HepG2 (cell line): ENCODE data around the gene POLH. TPM values are rescaled to one million over a fixed set of nuclear protein-coding genes. Genes with fewer than 3 reads are reported as not detected.

Source experiments
- ATAC-seq: fragments of 200-7000 bp; cut with Tn5 transposase; 3 replicates; pipeline ENCODE4 v1.9.1; 2020; ENCODE audit warnings: mild to moderate bottlenecking, moderate library complexity
- BruUV-seq: library from RNA; stranded (reverse); fragments of 400-500 nt; replicated peaks from 2 replicates; lab custom pipeline; 2021; lab: Mats Ljungman, UMichigan
- CTCF ChIA-PET: fragments of 300-600 bp; formaldehyde crosslinking; extraction: SDS; loops from one replicate; lab custom pipeline; 2021; ENCODE audit warnings: low total read pairs, inconsistent platforms, low intra/inter-chr PET ratio; lab: Yijun Ruan, JAX
- POLR2A ChIA-PET: fragments of 350-600 bp; sonication (Branson Sonifier 250); formaldehyde crosslinking; loops from one replicate; lab custom pipeline; 2020; ENCODE audit warnings: antibody characterized with exemption, inconsistent platforms; lab: Yijun Ruan, JAX
- DNase-seq: peaks from one replicate; pipeline ENCODE4 v3.0.0-alpha.2; 2015; ENCODE audit warnings: low spot score
- FAIRE-seq: peaks from 3 replicates; lab custom pipeline; 2011; peaks lifted over from hg19 to GRCh38; lab: Jason Lieb, UNC
- H2AFZ ChIP-seq: one replicate; pipeline ENCODE4 v1.6.1; 2011; ENCODE audit warnings: low read length, inconsistent platforms
- H3K27ac ChIP-seq: fragments of 300-600 bp; 3 replicates; pipeline ENCODE4 v1.8.0; 2011; ENCODE audit warnings: mixed run types, mild to moderate bottlenecking, mixed read lengths, low read length, inconsistent platforms; ENCODE audit not compliant: insufficient read depth; ENCODE audit errors: extremely low read length
- H3K27me3 ChIP-seq, 2 experiments: fragments of 200-600 bp in 1 of 2; 2 replicates in 1 of 2; 3 replicates in 1 of 2; pipeline versions ENCODE4 v1.6.0 to v1.8.0; 2011; ENCODE audit warnings: low read length in 2 of 2, mild to moderate bottlenecking in 2 of 2, moderate library complexity in 2 of 2, inconsistent platforms in 1 of 2; ENCODE audit not compliant: insufficient read depth in 2 of 2, control insufficient read depth in 1 of 2
- H3K36me3 ChIP-seq, 2 experiments: fragments of 200-600 bp in 1 of 2; replicated peaks in 1 of 2; 2 replicates in 1 of 2; 3 replicates in 1 of 2; pipeline versions ENCODE4 v1.5.1 to v1.8.0; 2011; ENCODE audit warnings: low read length in 2 of 2, inconsistent platforms in 1 of 2; ENCODE audit not compliant: insufficient read depth in 2 of 2, control insufficient read depth in 1 of 2
- H3K4me1 ChIP-seq: 2 replicates; pipeline ENCODE4 v1.5.1; 2012; ENCODE audit warnings: low read length, inconsistent platforms; ENCODE audit not compliant: insufficient read depth
- H3K4me2 ChIP-seq: 2 replicates; pipeline ENCODE4 v1.6.0; 2011; ENCODE audit warnings: low read depth, low read length, inconsistent platforms
- H3K4me3 ChIP-seq, 3 experiments: fragments of 200-600 bp in 1 of 3; sonication (generic), shearing (Covaris generic) in 1 of 3; replicated peaks in 1 of 3; 2 replicates each; pipeline ENCODE4 v1.5.1; 2011 to 2016; ENCODE audit warnings: low read length in 3 of 3, inconsistent platforms in 2 of 3, low read depth in 2 of 3, mild to moderate bottlenecking in 2 of 3, control low read depth in 1 of 3, mixed read lengths in 1 of 3; ENCODE audit not compliant: insufficient read depth in 1 of 3
- H3K79me2 ChIP-seq: one replicate; pipeline ENCODE4 v1.6.1; 2011; ENCODE audit warnings: low read length, inconsistent platforms; ENCODE audit not compliant: insufficient read depth
- H3K9ac ChIP-seq: 2 replicates; pipeline ENCODE4 v1.6.0; 2011; ENCODE audit warnings: mild to moderate bottlenecking, low read depth, low read length, inconsistent platforms; ENCODE audit not compliant: insufficient read depth
- H3K9me3 ChIP-seq: 2 replicates; pipeline ENCODE4 v1.5.1; 2012; ENCODE audit warnings: mild to moderate bottlenecking, low read length
- H4K20me1 ChIP-seq: 2 replicates; pipeline ENCODE4 v1.6.0; 2011; ENCODE audit warnings: inconsistent platforms, mild to moderate bottlenecking, low read length, moderate library complexity; ENCODE audit not compliant: insufficient read depth
- ATF7 ChIP-seq, 2 experiments: fragments of 450-650 bp in 1 of 2; sonication (generic) in 1 of 2; formaldehyde crosslinking in 1 of 2; IDR thresholded peaks; 2 replicates each; pipeline versions ENCODE4 v1.4.0 to v1.6.1; 2016 to 2020; ENCODE audit warnings: antibody characterized with exemption in 1 of 2, mild to moderate bottlenecking in 1 of 2, missing genetic modification reagents in 1 of 2
- ETV5 ChIP-seq: IDR thresholded peaks from 2 replicates; pipeline ENCODE4 v1.6.1; 2018; ENCODE audit warnings: missing biosample characterization, missing genetic modification reagents, inconsistent platforms, borderline replicate concordance
- HMGXB4 ChIP-seq, 2 experiments: sonication (generic) in 1 of 2; formaldehyde crosslinking in 1 of 2; IDR thresholded peaks; 2 replicates each; pipeline versions ENCODE4 v1.4.0 to v1.6.1; 2018 to 2020; ENCODE audit warnings: missing genetic modification reagents in 2 of 2, borderline replicate concordance in 1 of 2, low read depth in 1 of 2, mild to moderate bottlenecking in 1 of 2, missing biosample characterization in 1 of 2
- KAT8 ChIP-seq: IDR thresholded peaks from 2 replicates; pipeline ENCODE4 v1.6.1; 2016; ENCODE audit warnings: missing genetic modification reagents, missing compliant biosample characterization
- KLF13 ChIP-seq: sonication (generic); formaldehyde crosslinking; IDR thresholded peaks from 2 replicates; pipeline ENCODE4 v1.4.0; 2020; ENCODE audit warnings: mild to moderate bottlenecking, missing genetic modification reagents
- KLF16 ChIP-seq, 2 experiments: sonication (generic) in 1 of 2; formaldehyde crosslinking in 1 of 2; IDR thresholded peaks; 2 replicates each; pipeline versions ENCODE4 v1.6.1 to v1.8.0; 2016 to 2023; ENCODE audit warnings: missing genetic modification reagents in 2 of 2, missing compliant biosample characterization in 1 of 2
- MAFK ChIP-seq, 2 experiments: IDR thresholded peaks in 1 of 2; conservative IDR thresholded peaks in 1 of 2; 2 replicates each; pipeline ENCODE4 v1.6.1; 2011; ENCODE audit warnings: improper control_type of control experiment in 2 of 2, low read length in 2 of 2
- MAX ChIP-seq: IDR thresholded peaks from 2 replicates; pipeline ENCODE4 v1.6.1; 2012; ENCODE audit warnings: inconsistent platforms
- MED1 ChIP-seq: sonication (generic); formaldehyde crosslinking; IDR thresholded peaks from 2 replicates; pipeline ENCODE4 v1.4.0; 2020; ENCODE audit warnings: missing genetic modification reagents
- NCOA2 ChIP-seq: sonication (generic); formaldehyde crosslinking; IDR thresholded peaks from 2 replicates; pipeline ENCODE4 v1.8.0; 2022; ENCODE audit warnings: inconsistent platforms
- NFIC ChIP-seq: IDR thresholded peaks from 2 replicates; pipeline ENCODE4 v1.6.1; 2012; ENCODE audit warnings: mild to moderate bottlenecking, low read length, inconsistent platforms
- NFYB ChIP-seq: sonication (generic); formaldehyde crosslinking; IDR thresholded peaks from 2 replicates; pipeline ENCODE4 v1.4.0; 2020; ENCODE audit warnings: missing genetic modification reagents
- NR2C2 ChIP-seq: sonication (generic); formaldehyde crosslinking; IDR thresholded peaks from 2 replicates; pipeline ENCODE4 v1.4.0; 2020; ENCODE audit warnings: missing genetic modification reagents, mild to moderate bottlenecking, moderate library complexity, borderline replicate concordance
- PAF1 ChIP-seq: IDR thresholded peaks from 2 replicates; pipeline ENCODE4 v1.6.1; 2016; ENCODE audit warnings: missing genetic modification reagents, missing compliant biosample characterization
- POLR2AphosphoS5 ChIP-seq: IDR thresholded peaks from 2 replicates; pipeline ENCODE4 v1.6.1; 2012; ENCODE audit warnings: low read depth, low read length
- SOX6 ChIP-seq, 2 experiments: fragments of 450-650 bp in 1 of 2; sonication (generic) in 1 of 2; formaldehyde crosslinking in 1 of 2; IDR thresholded peaks; 2 replicates each; pipeline versions ENCODE4 v1.4.0 to v1.6.1; 2017 to 2020; ENCODE audit warnings: antibody characterized with exemption in 1 of 2, mild to moderate bottlenecking in 1 of 2, missing genetic modification reagents in 1 of 2
- ZNF510 ChIP-seq: sonication (generic); formaldehyde crosslinking; IDR thresholded peaks from 2 replicates; pipeline ENCODE4 v1.4.0; 2020; ENCODE audit warnings: low read depth, mild to moderate bottlenecking, missing genetic modification reagents
- WGBS: methylation state at CpG from one replicate; pipeline ENCODE4 v1.1.6; 2017; ENCODE audit warnings: low lambda C conversion rate; 5-methylcytosine and 5-hydroxymethylcytosine counted together
- in situ Hi-C: cut with HindIII; loops from 2 replicates; pipeline ENCODE4 v1.10.0; 2017; ENCODE audit warnings: low pct_unique_long_range_greater_than_20kb; ENCODE audit not compliant: extremely low pct_ligation_motif_present
- intact Hi-C: fragments of 100-400 bp; cut with micrococcal nuclease; formaldehyde crosslinking; loops from one replicate; pipeline ENCODE4 v1.10.0; 2022; ENCODE audit not compliant: unreplicated experiment
- polyA plus RNA-seq, 8 experiments: library from polyadenylated mRNA; depleted of rRNA in 3 of 8; stranded (reverse) in 7 of 8; unstranded in 1 of 8; fragments of >200 nt; fragmentation: Illumina TruSeq in 4 of 8; extraction: Trizol in 4 of 8; gene quantifications; 2 replicates each; pipeline versions ENCODE4 v1.2.1 to v1.2.3, GENCODE V29; 2011 to 2016; ENCODE audit warnings: low read depth in 4 of 8, missing spikeins in 1 of 8, mixed read lengths in 1 of 8; ENCODE audit not compliant: insufficient read depth in 1 of 8
- total RNA-seq, 5 experiments: library from RNA; depleted of rRNA; stranded (reverse); fragments of >200 nt; fragmentation: Illumina TruSeq; extraction: Trizol; gene quantifications; 2 replicates each; pipeline ENCODE4 v1.2.3, GENCODE V29; 2016; ENCODE audit warnings: low read depth in 1 of 5

Gene POLH
- total and polyA plus RNA-seq, 2 of the 13 experiments (the other 11 are each of a cell fraction or from before 2014, with no cell fraction given): 11.6 to 25.0 TPM

- H3K79me2 ChIP-seq: peaks cover 17% of the 10 kb centered on the region
- in situ Hi-C loops: no loop called here
- ChIA-PET CTCF (no interaction called here), POLR2A (interaction anchor here (0.6 to 2.7 kb wide), 15 partner anchors 9 to 1063 kb away, joined by 3 to 32 read pairs (median 3); partner anchors contain the start of genes HSP90AB1, MAD2L1BP, POLH and UBR2)
- H3K9me3 ChIP-seq: no peaks in the 10 kb centered on the region
- peaks cover 36% of the 10 kb centered on the region for H3K4me1 ChIP-seq
- intact Hi-C loops: loop anchor here (5.0 kb wide), 1 partner anchor 455 kb away; the partner anchor contains the start of gene SRF
- H3K36me3 ChIP-seq: peaks cover 33 to 41% of the 10 kb centered on the region in 2 experiments
- no peaks in the 10 kb centered on the region; a peak in 1 of 5 replicates for H3K27me3 ChIP-seq
- ATAC-seq (no peak), FAIRE-seq (peak; percentile 12), DNase-seq (peak; percentile 89)
- H2AFZ ChIP-seq: no peak overlapping the region
- H3K27ac ChIP-seq: peak overlapping the region; percentile 71
- no peaks in the 10 kb centered on the region for H4K20me1 ChIP-seq
- 70% methylated on average over 5 of the region's 5 CpGs for WGBS
- no TSS peak for BruUV-seq
- peak overlapping the region; percentile 91 for H3K9ac ChIP-seq
- H3K4me3 ChIP-seq: peak overlapping the region; percentile 13 to 31 (median 30); a peak in 5 of 6 replicates
- H3K4me2 ChIP-seq: peak overlapping the region; percentile 98
- TF ChIP-seq ZNF510 (no peak), ETV5 (CRISPR knock-in tag) (peak; percentile 34; the same call in 1 of the 2 replicates), MAFK (conservative IDR thresholded peaks at IDR 0.05 in 1 of 2, IDR thresholded peaks at IDR 0.05 in 1 of 2; ENCODE audit: low read length in 2 of 2) (0 out of 4 replicates have a peak, but pooled peaks of 1 of the 2 experiments have one; percentile 13), ATF7 (IDR thresholded peaks at IDR 0.05) (peak; percentile 83), ATF7 (CRISPR knock-in tag; IDR thresholded peaks at IDR 0.05) (no peak), MED1 (peak; percentile 50), KLF13 (CRISPR knock-in tag) (no peak), NR2C2 (CRISPR knock-in tag) (peak; percentile 83), POLR2AphosphoS5 (peak; percentile 37; the same call in 1 of the 2 replicates), NCOA2 (0 out of 2 replicates have a peak, but pooled peaks have one; percentile 7), SOX6 (IDR thresholded peaks at IDR 0.05) (no peak), SOX6 (CRISPR knock-in tag; IDR thresholded peaks at IDR 0.05) (peak; percentile 48), HMGXB4 (CRISPR knock-in tag; IDR thresholded peaks at IDR 0.05; ENCODE audit: borderline replicate concordance in 1 of 2, low read depth in 1 of 2) (0 out of 4 replicates have a peak, but pooled peaks of 1 of the 2 experiments have one; percentile 45), NFYB (no peak), KLF16 (CRISPR knock-in tag; IDR thresholded peaks at IDR 0.05) (peak in 1 of 2 experiments; percentile 37; a peak in 1 of 4 replicates), KAT8 (CRISPR knock-in tag) (peak; percentile 46; the same call in 1 of the 2 replicates), MAX (no peak), NFIC (peak; percentile 62; the same call in 1 of the 2 replicates), PAF1 (CRISPR knock-in tag) (peak; percentile 26; the same call in 1 of the 2 replicates)
These were observed 51.2 kb downstream of the POLH start for GRCh38 chr6:43627008-43627825.
